GM18517 (cell line): ENCODE measurements around the gene TUBGCP5.
"Not testable (repeated sequence)": the region's sequence is repeated elsewhere in the genome, so short reads cannot be mapped to it uniquely, and the experiment has no call there.

ENCODE experiments used
- ATAC-seq: cut with Tn5 transposase; IDR thresholded peaks from one replicate; pipeline ENCODE4 v1.9.1; 2021; ENCODE audit warnings: mild to moderate bottlenecking, moderate library complexity; ENCODE audit not compliant: unreplicated experiment

Gene TUBGCP5

DNA sequence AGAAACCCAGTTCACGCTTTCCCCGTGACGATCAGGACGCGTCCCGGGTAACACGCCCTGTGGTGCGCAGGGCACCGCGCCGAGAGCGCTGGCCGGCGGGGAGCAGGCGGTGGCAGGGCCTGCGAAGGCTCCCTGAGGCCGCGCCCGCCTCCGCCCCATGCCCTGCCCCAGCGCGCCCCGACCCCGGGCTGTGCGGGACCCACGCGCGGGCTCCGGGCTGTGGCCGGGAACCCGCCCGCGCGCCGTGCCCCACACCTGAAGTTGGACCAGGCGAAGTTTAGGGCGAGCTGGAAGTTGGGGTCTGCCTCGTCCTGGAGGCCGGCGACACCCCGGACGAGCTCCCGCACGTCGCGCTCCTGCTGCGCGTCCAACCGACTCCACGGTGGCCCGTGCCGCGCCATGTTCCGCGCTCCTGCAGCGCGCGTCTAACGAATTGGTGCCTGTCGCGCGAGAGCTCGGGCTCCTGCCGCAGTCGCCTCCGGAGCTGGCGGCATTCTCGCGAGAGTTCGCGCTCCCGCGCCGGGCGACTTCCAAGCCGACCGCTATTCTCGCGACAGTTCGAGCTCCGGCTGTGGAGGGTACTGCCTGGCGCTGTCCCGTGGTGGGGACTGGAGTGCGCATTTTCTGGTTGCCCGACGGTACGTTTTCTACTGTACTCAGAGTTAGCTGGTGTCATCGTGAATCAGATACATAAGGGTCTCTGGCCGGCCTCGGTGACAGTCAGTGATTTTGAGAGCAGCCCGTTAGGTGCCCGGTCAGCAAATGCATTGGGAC is at the start of gene TUBGCP5:
TUBGCP5 (minus strand) TSS at position 427 of the 774 bp plus-strand sequence; CDS start at position 401, 26 bp downstream.
- ATAC-seq: peak; percentile 90

DNA sequence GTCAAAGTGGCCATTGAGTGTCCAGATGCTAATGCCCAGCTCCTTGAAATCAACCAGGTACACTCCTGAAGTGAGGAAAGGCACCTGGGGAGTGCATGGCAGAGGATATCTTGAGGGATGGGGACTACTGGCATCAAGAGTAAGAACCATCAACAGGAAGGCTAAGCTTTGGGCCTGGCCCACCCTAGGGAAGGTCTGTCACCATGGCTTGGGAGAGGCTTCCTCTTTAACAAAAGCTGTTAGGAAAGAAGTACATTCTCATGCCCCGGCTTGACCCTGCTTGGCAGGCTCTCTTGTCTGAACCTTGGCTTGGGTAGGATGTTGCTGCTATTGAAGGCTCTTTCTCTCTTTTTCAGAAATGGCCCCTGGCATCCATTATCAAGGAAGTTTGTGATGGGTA is 43.7 kb upstream of the TUBGCP5 start:
- no peak for ATAC-seq

DNA sequence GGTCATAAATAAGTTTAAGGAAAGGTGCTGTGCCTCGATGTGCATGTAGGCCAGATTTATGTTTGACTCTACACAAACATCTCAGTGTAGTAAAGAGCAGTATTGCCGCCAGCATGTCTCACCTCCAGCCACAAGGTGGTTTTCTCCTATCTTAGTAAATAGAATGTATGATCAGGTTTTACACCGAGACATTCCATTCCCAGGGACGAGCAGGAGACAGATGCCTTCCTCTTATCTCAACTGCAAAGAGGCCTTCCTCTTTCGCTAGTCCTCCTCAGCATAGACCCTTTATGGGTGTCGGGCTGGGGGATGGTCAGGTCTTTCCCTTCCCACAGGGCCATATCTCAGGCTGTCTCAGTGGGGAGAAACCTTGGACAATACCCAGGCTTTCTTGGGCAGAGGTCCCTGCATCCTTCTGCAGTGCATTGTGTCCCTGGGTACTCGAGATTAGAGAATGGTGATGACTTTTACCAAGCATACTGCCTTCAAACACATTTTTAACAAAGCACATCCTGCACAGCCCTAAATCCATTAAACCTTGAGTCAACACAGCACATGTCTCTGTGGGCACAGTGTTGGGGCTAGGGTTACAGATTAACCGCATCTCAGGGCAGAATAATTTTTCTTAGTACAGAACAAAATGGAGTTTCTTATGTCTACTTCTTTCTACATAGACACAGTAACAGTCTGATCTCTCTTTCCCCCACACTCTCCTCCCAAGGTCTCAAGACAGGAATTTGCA is 42.8 kb upstream of the TUBGCP5 start:
- ATAC-seq: not testable (repeated sequence)

DNA sequence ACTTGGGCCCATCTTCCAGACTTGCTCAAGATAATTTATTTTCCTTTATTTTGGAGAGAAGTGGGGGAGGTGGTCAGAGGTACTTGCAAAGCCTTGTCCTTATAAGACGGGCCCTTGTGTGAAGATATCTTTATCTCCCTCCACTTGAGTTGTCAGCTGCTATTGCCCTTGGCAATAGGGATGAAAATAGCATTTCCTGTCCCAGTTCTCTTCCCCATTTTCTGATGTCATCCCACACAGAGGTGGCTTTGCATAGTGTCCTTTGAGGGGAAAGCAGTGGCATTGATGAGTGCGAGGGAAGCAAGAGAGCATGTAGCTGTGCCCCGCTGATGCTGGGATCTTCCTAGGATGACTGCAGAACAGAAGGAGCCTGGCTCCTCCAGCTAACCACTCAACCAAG is 41.9 kb upstream of the TUBGCP5 start:
- no peak for ATAC-seq

DNA sequence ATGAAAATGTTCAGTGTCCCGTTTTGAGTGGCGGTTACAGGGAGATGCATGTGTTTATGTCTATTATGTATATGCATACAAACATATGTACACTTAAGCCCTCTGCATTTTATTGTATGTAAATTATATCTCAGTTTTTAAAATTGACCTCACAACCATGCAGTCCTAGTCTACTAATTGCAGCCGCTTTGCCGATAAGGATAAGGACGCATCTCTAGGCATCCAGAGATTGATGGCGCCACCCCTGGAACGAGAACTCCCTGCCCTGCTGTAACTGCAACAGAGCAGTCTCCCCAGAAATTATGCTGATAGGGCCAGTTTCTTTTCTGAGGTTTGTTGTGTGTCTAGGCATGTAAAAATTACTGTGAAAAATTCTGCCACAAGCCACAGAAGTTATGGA is 40.4 kb upstream of the TUBGCP5 start:
- no peak for ATAC-seq

DNA sequence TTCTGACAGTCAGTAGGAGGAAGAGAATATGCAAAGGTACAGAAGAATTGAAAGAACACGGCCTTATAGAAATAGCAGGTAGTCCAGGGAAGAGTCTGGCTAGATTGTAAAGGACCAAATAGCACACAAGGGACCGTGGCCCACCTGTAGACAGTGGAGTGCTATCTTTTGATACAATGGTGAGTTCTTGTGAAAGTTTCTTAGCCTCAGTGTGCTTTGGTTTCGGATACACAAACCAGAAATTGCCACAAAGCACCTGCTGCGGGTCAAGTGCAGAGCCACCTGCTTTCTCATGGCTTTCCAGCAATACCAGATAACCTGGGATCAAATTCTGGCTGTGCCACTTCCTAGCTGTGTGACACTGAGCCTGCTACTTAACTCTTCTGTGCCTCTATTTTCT is 36.6 kb upstream of the TUBGCP5 start:
- ATAC-seq: no peak

DNA sequence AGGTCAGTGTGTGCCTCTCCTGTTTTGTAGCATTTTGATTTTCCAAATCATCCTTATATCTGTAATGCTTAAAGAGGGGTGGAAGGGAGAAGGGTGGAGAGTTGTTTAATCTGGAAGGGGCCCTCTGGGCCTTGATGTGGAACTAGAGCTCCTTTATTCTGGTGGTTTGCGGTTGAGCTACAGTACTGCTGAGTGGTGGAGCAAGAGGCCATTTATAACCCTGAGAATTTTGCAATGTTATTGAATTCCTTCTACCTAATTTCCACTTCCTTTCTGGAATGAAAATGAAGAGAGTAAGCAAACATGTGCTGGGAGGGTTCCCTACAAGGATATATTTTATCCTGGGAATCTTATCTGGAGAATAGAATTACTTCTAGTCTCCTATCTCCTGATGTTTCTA is 35.3 kb upstream of the TUBGCP5 start:
- no peak for ATAC-seq

DNA sequence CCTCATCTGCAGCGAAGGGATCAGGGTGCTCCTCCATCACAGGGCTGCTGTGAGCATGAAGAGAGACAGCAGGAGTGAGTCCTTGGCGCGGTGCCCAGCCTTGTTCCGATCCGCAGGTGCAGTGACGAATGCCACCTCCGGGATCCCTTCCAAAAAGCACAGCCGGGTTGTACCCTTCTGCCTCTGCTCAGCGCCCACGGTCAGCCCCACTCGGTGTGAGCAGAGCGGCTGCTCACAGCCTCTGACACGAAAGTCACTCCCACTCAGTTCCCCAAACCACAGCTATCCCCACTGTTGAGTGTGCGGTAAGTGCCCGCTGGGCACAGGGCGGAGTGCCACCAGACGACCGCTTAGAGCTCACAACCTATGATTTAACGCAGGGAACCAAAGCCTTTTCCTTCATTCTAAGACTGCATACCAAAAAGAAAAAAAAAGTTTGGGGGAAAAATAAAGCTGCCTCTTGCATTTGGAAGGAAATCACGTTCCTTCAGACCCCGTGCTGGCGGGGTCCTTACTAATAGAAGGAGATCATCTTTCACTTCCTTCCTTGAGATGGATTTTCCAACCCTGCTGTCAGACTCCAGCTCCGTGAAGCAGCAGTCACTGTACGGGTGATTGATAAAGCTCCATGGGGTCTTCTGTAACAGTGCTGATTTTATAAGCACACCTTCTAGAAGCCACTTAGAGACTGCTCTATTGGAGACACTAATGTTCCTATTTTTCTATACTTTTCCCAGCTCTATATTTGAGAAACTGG is 34.7 kb upstream of the TUBGCP5 start:
- no peak for ATAC-seq

DNA sequence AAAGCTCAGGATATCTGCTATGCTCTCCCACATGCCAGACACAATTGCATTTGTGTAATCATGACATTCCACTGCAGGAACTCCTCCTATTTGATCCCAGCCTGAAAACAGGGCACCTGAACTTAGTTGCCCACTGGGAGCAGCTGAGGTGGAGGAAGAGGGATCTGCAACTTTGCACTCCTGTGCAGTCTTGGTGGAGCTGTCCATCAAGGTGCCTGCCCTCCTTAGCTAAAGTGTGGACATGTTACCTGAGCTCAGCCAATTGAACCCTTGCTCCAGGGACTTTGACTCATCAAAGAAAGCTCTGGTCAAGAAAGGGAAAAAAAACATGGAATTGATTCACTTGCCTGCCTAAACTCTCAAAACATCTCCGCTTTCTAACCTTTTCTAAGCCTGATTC is 33.3 kb upstream of the TUBGCP5 start:
- no peak for ATAC-seq

DNA sequence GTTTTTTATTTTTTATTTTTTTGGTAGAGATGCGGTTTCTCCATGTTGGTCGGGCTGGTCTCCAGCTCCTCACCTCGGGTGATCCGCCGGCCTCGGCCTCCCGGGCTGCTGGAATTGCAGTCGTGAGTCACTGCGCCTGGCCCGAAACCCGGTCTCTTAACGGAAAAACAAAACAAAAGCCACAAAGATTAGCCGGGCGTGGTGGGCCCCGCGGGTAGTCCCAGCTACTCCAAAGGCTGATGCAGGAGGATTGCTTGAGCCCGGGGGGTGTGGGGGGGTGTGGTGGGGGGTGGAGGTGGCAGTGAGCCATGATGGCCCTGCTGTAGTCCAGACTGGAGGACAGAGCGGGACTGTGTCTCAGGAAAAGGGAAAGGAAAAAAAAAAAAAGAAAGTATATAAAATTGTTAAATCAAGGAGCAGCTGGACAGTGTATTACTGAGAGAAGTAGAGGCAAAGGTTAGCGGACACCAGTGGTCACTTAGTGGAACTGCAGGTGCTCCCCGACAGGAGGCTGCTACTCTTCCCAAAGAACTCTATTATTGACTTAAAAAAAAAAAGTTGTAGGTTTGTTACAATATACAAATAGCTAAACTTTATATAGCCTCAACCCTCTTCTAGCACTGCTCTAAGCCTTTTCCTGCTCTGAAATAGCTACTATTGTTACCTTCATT is 30.3 kb upstream of the TUBGCP5 start:
- no peak for ATAC-seq

DNA sequence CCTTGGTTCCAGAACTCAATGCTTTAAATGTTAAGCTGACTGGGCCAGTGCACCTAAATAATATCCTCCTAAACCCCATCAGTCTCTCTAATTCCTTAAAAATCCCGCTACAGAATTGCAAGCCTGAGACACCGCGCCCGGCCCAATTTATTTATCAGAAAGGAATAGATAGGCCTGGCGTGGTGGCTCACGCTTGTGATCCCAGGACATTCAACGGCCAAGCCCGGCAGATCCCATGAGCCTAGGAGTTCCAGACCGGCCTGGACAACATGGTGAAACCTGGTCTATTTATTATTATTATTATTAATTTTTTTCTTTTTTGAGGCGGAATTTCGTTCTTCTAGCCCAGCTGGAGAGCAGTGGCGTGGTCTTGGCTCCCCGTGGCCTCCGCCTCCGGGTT is 28.0 kb upstream of the TUBGCP5 start:
- no peak for ATAC-seq

DNA sequence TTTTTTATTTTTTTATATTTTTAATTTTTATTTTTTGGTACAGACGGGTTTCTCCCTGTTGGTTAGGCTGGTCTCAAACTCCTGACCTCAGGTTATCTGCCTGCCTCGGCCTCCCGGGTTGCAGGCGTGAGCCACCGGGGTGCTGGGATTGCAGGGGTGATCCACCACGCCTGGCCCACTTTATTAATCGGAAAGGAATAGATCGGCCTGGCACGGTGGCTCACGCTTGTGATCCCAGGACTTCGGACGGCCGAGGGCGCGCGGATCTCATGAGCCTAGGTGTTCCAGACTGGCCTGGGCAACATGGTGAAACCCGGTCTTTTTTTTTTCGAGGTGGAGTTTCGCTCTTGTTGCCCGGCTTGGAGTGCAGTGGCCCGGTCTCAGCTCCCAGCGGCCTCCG is 26.5 kb upstream of the TUBGCP5 start:
- ATAC-seq: no peak

DNA sequence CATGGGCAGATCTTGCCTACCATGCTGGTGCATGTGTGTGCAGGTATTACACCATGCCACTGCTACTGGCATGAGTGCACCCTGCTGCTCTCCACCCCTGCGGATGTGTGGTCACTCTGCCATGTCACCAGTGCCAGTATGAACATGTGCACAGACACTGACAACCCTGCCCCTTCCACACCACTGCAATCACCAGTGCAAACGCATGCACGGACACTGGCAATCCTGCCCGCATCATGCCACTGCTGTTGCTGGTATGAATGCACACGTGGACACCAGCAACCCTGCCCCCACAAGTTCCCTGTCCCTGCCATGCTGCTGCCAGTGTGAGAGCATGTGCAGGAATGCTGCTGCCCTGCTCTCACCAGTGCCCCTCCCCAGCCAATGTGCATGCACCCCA is 24.8 kb upstream of the TUBGCP5 start:
- no peak for ATAC-seq

DNA sequence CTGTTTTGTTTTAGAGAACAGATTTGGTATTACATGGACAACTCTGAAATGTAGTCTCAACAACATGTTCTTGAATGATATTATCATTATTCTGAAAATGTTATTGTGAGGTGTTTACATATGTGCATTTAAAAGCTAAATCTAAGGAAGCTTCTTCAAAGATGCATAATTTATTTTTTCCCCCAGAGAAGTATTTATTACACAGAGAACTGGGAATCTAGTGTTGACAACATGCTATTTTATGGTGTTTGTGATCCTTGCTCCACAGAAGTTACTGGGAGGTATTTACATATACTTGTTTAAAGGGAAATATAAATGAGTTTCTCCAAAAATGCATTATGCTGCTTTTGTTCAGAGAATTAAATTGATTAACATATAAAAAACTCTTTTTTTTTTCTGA is 18.3 kb upstream of the TUBGCP5 start:
- ATAC-seq: no peak

DNA sequence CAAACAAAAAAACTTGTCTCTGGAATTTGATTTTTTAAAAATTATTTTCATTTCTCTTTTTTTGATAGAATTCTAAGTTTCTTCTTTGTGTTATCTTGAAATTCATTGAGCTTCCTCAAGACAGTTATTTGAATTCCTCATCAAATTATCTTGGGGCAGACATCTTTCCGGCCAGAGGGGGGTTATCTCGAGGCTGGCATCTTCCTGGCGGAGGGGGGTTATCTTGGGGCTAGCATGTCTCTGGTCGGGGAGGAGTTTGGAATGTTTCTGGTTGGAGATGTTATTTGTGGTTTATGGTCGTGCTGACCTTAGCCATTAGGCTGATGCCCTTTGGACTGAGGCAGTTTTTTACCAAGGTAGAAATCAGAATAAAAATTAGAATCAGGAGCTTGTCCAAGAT is 15.9 kb upstream of the TUBGCP5 start:
- no peak for ATAC-seq

DNA sequence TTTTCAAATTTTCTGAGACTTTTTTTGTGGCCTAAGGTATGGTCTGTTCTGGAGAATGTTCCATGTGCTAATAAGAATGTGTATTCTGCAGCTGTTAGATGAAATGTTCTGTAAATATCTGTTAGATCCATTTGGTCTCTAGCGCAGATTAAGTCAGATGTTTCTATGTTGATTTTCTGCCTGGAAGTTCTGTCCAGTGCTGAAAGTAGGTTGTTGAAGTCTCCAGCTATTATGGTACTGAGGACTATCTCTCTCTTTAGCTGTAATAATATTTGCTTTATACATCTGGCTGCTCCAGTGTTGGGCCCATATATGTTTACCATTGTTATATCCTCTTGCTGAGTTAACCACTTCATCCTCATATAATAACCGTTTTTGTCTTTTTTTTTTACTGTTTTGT is 13.2 kb upstream of the TUBGCP5 start:
- no peak for ATAC-seq

DNA sequence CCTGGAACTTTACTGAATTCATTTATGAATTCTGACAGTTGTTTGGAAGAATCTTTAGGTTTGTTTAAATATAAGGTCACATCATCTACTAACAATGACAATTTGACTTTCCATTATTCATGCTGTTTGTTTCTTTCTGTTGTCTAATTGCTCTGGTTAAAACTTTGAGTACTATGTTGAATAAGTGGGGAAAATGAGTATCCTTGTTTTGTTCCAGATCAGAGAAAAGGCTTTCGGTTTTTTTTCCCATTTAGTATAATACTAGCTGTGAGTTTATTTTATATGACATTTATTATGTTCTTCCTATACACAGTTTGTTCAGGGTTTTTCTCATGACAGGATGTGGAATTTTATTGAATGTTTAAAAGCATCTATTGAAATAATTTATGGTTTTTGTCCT is 11.3 kb upstream of the TUBGCP5 start:
- ATAC-seq: no peak

DNA sequence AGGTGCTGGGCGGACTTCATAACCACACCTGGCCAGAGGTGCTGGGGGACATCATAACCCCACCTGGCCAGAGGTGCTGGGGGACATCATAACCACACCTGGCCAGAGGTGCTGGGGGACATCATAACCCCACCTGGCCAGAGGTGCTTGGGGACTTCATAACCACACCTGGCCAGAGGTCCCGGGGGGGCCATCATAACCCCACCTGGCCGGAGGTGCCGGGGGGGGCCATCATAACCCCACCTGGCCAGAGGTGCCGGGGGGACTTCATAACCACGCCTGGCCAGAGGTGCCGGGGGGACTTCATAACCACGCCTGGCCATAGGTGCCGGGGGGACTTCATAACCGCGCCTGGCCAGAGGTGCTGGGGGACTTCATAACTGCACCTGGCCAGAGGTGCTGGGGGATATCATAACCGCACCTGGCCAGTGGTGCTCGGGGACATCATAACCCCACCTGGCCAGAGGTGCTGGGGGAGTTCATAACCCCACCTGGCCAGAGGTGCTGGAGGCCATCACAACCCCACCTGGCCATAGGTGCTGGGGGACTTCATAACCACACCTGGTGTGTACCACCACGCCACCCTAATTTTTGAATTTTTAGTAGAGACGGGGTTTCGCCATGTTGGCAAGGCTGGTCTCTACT is 10.7 kb upstream of the TUBGCP5 start:
- no peak for ATAC-seq

DNA sequence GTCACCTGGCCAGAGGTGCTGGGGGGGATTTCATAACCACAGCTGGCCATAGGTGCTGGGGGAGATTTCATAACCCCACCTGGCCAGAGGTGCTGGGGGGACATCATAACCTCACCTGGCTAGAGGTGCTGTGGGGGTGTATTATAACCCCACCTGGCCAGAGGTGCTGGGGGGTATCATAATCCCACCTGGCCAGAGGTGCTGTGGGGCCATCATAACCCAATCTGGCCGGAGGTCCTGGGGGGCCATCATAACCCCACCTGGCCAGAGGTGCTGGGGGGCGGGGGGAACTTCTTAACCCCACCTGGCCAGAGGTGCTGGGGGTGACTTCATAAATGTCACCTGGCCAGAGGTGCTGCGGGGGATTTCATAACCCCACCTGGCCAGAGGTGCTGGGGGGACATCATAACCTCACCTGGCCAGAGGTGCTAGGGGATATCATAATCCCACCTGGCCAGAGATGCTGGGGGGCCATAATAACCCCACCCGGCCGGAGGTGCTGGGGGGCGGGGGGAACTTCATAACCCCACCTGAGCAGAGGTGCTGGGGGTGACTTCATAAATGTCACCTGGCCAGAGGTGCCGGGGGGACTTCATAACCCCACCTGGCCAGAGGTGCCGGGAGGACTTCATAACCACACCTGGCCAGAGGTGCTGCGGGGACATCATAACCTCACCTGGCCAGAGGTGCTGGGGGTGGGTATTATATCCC is 9.4 kb upstream of the TUBGCP5 start:
- not testable (repeated sequence) for ATAC-seq

DNA sequence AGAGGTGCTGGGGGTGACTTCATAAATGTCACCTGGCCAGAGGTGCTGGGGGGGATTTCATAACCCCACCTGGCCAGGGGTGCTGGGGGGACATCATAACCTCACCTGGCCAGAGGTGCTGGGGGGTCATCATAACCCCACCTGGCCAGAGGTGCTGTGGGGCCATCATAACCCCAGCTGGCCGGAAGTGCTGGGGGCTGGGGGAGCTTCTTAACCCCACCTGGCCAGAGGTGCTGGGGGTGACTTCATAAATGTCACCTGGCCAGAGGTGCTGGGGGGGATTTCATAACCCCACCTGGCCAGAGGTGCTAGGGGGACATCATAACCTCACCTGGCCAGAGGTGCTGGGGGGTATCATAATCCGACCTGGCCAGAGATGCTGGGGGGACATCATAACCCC is 4.6 kb upstream of the TUBGCP5 start:
- ATAC-seq: not testable (repeated sequence)
